ENCODE results near the gene EIF4G3.

The EIF4G3 gene

GRCh38 chr1:20787840-20788795 is 388.6 kb downstream of the EIF4G3 start:
- peak; percentile 8 for DNase-seq

- peak; percentile 8 for DNase-seq
These were observed 389.5 kb downstream of the EIF4G3 start, which contains the start of gene HP1BP3 for GRCh38 chr1:20787029-20787839. Gene HP1BP3, minus strand, starts transcription at chr1:20787307. Its CDS starts 6,867 bp downstream, at chr1:20780440.

GRCh38 chr1:20786253-20787028 is 390.3 kb downstream of the EIF4G3 start:
- DNase-seq = peak; percentile 95

- DNase-seq = no peak
These were observed 390.8 kb downstream of the EIF4G3 start for GRCh38 chr1:20785907-20786252.

- no peak for DNase-seq
These were observed 401.0 kb downstream of the EIF4G3 start for GRCh38 chr1:20775700-20776099.

GRCh38 chr1:20771780-20772179 is 404.9 kb downstream of the EIF4G3 start:
- no peak for DNase-seq

GRCh38 chr1:20770314-20771087 is 406.2 kb downstream of the EIF4G3 start:
- DNase-seq = no peak

GRCh38 chr1:20767271-20767670 is 409.4 kb downstream of the EIF4G3 start:
- no peak for DNase-seq

- no peak for DNase-seq
These were observed 413.3 kb downstream of the EIF4G3 start for GRCh38 chr1:20763417-20763816.

- DNase-seq = no peak
These were observed 416.4 kb downstream of the EIF4G3 start for GRCh38 chr1:20760322-20760721.

Measured in NCI-H2029 treated with DMSO at 0.1 percent for 48 hours (cell line).